ENCODE results near the gene SLC7A10.
"Not testable (repeated sequence)": the region's sequence is repeated elsewhere in the genome, so short reads cannot be mapped to it uniquely, and the experiment has no call there.

SLC7A10 gene

DNA sequence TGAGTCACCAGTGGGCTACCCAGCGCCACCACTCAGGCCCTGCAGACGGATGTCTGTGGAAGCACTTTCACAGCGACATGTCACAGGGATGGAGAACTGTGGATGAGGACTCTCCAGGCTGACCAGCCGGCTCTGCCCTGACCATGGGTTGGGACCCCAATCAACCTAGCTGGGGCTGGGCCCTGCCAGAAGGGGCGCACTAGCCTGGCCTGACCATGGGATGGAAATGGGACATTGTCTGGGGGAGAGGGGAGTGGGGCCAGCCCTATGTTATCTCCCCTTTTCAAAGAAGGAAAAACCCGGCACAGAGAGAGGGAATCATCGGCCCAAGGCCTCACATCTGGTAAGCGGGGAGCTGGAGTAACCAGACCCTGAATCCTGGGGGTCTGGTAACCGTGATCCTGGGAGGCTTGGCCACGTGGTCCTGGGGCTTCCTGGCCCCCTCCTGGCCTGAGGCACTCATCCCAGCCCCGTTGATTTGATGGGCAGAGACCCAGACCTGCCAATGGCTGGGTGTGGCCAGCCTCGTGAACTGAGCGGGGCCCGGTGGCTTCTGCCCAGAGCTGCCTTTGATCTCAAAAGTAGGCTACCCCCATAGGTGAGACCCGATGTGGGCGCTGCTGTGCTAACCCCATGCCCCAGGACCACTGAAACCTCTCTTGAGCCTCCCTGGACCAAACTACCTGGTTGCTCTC is 11.2 kb upstream of the SLC7A10 start:
- no peak for DNase-seq (ENCODE audit: low spot score)

DNA sequence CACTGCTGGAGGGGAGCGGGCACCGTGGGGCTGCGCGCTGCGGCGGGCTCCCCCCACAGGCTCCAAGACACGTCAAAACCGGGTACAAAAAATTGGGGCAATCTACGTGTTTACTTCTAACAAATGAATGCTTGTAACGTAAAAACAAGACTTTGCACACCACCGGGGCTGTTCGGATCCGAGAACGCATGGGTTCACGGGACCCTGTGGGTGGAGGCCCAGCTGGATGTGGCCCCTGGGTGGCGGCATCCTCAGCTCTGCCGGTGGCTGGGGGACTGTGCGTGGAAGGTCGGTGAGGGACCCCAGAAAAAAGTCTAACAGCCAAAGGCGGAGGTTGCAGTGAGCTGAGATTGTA is 10.3 kb upstream of the SLC7A10 start:
- DNase-seq (ENCODE audit: low spot score): no peak

DNA sequence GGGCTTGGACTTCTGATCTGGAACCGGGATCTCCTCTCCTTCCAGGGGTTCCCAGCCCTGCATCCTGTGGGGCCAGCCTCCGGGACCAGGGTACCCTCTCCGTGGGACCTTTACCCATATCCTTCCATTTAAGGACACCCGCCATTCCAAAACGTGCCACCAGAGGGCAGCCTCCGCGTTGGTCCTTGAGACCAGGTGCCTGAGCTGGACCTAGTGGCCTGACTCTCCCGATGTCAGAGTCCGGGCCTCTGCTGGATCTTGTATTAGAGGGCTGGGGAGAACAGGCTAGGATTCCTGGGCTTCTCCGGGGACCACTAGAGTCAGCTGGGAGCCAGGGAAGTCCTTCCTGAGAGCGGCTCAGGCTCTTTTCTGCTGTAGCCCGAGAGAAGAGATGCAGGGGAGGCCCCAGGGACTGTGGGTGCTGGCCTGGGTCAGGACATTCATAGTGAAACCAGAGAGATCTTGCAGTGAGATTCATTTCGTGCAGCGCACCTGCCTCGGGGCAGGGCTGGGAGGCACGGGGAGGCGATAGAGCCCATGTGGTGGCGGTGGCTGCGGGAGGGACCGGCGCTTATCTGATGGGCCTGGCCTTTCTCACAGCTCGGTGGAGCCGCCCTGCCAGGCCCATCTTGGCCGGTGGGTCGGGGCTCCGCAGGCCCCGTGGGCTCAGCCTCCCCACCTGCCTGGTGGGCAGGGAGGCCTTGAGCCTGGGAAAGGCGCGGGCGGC is 9.8 kb upstream of the SLC7A10 start:
- DNase-seq (ENCODE audit: low spot score): peak; percentile 85

DNA sequence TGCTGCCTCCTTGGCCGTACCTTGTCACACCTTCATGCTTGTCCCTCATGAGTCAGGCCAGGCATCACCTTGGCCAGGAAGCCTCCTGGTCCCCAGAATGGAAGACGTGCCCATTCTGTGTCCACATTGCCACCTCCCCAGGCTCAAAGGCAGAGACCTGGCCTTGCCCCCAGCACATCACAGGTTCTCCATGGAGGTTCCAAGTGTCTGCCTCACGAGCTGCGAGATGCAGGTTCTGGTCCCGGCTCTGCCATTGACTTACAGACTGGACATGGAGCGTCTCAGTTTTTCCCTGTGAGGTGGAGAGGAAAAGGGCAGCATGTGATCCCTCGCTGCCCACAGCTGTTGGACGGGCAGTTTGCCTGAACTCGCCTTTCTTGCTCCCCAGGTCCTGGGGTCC is 9.1 kb upstream of the SLC7A10 start:
- DNase-seq (ENCODE audit: low spot score): no peak

DNA sequence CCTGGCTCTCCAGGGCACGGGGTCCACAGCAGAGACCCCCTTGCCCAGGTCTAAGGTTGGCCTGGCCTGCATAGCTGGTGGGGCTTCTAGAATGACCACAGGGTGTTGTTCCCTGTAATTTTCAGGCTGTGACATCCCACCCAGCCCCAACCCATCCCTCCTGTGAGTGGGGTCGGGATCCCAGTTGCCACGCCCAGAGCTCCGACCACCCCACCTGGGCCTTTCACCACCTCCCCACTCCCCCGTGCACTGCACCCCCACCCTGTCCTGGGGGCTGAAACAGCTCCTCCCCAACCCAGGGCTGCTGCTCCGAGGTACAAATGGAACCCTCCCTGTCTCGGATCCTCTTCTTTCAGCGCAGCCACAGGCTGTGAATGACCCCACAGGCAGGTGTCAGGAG is 8.4 kb upstream of the SLC7A10 start:
- no peak for DNase-seq (ENCODE audit: low spot score)

DNA sequence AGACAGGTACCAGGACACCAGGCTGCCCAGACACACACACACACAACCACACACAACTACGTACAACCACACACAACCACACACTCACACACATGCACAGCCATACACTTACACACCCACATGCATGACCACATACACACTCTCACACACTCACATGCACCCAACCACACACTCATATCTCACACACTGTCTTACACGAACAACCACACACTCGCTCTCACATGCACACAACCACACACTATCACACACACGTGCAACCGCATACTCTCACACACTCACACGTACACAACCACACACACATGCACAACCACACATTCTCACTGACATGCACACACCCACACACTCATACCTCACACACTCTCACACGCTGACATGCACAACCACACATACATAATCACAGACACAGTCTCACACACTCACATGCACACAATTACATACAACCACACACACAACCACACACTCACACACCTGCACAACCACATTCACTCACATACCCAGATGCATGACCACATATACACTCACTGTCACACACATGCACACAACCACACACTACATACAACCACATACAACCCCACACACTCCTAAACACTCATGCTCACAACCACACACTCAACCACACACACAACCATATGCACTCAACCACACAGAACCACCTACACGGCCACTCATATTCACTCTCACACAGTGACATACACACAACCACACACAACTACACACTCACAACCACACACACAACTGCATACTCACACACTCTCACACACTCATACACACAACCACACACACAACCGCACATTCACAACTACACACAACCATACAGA is 7.6 kb upstream of the SLC7A10 start:
- DNase-seq (ENCODE audit: low spot score): no peak

DNA sequence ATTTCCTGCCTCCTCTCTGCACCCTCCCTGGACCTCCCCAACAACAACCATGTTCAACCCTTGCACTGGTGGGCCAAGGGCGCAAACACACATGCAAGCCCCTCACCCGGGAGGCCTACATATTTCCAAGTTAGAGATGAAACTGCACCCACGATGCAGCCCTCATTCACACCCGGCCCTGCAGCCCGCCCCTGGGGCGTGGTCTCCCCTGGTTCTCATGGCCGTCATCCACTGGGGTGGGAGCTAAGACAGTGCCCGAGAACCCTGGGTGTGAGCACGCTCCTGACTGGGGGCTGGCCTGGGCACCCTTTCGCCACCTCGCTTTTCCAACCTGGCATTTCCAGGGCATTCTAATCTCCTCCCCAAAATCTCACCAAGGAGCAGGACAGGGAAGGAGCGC is 7.0 kb upstream of the SLC7A10 start:
- DNase-seq (ENCODE audit: low spot score): no peak

DNA sequence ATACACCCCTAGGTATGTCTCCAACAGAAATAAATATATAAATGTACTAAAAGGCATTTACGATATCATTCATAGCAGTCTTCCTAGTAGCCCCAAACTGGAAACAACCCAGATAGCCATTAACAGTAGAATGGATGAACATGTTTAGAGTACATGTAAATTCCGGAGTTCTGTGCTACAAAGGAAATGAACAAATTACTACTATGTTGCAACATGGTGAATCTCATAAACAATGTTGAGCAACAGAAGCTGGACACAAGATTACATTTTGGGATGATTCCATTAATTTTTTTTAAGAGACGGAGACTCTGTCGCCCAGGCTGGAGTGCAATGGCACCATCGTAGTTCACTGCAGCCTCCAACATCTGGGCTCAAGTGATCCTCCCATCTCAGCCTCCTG is 5.9 kb upstream of the SLC7A10 start:
- peak; percentile 57 for DNase-seq (ENCODE audit: low spot score)

DNA sequence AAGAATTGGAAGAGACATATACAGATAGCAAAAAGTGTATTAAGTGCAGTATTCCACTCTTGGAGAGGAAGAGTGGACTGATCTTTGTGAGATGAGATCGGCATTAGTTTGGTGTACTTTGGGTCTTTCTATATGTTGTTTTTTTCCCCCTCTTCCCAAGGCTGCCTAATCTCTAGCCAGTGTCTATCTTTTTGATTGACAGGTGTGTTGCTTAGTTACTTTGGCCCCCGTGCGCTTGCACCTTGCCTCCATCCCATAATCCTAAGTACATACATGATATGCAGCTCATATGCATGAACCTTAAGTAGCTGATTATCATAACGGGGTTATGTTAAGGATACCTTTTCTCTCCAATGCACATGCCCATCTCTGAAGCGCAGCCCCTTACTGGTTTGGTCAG is 4.3 kb upstream of the SLC7A10 start:
- no peak for DNase-seq (ENCODE audit: low spot score)

DNA sequence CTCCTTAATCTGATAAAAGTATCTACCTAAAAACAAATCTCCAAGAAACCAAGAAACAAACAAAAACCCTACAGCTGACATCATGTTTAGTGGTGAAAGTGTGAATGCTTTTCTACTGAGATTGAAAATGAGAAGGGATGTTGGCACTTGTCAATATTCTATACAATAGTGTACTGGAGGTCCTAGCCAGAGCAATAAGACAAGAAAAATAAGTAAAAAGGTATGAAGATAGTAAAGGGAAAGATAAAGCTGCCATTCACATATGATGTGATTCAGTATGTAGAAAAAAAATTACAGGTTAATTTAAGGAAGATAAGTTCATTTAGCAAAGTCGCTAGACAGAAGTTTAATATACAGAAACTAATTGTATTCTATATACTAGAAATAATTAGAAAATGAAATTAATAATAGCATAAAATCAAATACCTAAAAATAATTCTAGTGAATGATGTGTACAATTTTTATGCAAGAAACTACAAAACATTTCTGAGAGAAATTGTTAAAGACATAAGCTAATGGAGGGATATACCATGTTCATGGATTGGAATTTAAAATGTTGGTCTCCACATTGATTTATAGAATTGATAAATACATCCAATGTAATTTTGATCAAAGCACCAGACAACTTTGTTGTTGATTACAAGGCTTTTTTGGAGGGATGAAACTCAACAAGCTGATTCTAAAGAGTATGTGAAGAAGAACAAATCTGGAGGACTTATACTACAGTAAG is 2.4 kb upstream of the SLC7A10 start:
- no peak for DNase-seq (ENCODE audit: low spot score)

DNA sequence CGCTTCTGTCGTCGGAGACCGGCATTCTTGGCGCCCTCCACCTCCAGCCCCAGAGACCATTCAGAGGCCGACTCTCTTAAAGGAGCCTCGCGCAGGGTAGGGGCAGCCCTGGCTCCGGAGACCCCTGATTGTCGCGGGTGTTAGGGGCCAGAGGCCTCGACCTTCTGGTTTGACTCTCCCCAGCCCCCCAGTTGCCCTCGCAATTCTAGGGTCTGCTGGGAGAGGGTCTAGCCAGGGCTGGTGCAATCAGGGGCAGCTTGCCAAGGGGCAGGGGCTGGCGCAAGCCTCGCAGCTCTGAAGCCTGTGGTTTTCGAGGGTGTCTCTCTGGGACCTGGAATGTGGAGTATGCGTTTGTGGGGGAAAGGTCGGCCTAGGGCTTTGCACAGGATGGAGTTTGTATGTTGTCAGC is 1.6 kb upstream of the SLC7A10 start:
- no peak for DNase-seq (ENCODE audit: low spot score)

DNA sequence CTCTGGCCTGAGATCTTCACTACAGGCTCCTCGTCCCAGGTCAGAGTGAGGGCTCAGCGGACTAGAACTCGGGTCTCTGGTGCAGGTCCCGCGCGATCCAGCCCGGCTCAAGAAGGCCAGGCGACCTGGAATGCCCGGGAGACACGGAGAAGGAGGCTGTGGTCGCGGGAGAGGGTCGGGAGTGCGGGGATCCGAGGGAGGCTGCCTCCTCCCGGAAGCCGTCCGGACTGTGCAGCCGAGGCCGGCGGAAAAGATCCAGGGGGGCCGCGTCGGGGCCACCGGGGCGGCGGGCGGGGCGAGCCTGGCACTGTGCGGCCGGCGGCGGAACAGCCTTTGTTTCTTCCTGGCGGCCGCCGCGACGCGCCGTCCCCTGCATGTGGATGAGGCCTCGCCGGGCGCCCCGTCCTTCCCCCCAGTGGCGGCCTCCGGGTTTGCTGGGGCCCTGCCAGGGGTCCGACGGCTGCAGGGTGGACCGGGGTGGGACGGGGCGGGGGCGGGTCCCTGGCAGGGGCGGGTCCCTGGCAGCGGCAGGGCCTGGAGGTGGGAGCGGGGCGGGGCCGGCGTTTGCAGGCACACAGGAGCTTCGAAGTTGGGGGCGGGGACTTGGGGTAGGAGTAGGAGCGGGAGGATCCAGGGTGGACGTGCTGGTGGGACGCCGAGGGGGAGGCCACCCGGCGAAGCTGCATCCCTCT is 1.0 kb upstream of the SLC7A10 start:
- DNase-seq (ENCODE audit: low spot score): no peak

DNA sequence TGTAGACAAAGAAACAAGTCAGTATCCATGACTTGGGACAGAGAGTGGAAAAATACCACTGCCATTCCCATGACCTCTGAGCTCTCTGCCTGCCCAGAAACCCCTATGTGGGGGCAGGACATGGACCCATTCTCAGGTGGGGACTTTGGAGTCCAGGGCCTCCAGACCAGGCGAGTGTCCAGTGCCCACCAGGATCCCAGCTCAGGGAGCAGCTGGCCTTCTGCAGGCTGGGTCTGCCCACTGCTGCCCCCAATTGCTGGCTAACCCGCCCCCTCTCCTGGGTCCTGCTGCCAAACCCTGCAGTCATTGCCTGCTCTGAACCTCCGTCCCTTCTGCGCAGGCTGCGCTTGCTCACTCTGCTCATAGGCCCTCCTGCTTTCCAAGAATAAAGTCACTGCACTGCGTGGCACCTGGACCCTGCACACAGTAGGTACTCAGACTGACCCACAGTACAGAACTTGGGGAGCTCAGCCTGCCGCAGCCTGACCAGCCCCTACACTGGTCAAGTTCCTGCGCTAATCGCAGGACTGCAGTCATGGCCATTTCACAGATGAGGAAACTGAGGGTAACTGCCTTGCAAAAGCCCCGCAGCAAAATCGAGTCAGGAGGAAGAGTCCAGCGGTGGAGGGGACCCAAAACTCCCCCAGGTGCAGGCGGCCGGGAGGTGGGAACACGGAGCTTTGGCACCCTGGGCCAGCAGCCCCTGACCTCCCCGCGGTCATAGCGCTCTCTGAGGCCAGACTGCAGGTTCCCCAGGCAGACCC is 774 bp downstream of the SLC7A10 start:
- DNase-seq (ENCODE audit: low spot score): no peak

DNA sequence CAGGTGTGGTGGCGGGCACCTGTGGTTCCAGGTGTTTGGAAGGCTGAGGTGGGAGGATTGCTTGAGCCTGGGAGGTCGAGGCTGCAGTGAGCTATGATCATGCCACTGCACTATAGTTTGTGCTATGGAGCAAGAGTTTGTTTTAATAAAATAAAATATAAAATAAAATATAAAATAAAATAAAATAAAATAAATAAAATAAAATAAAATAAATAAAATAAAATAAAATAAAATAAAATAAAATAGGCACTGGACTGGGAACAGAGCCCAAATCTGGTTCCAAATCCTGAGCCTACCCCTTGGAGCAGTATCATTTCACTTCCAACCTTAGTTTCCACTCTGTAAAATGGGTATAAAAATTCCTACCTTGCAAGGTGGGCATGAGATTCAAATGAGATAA is 3.4 kb downstream of the SLC7A10 start:
- DNase-seq (ENCODE audit: low spot score): not testable (repeated sequence)

DNA sequence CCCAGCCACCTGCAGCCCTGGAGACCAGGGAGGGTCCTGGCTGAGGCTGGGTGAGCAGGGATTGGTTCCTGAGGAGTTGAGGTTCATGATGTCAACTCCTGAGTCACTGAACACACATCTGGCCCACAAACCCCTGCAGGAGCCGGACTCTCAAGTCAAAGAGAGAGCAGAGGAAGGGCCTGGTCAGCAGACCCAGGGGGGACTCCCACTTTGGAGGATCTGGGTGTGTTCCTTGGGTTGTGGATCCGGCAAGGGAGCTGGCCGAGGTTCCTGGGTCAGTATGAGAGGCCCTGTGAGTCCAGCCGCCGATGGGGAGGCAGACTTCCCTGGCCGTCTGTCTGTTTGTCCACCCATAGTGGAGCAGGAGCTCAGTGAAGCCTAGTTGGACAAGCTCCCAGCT is 4.0 kb downstream of the SLC7A10 start:
- DNase-seq (ENCODE audit: low spot score): no peak

DNA sequence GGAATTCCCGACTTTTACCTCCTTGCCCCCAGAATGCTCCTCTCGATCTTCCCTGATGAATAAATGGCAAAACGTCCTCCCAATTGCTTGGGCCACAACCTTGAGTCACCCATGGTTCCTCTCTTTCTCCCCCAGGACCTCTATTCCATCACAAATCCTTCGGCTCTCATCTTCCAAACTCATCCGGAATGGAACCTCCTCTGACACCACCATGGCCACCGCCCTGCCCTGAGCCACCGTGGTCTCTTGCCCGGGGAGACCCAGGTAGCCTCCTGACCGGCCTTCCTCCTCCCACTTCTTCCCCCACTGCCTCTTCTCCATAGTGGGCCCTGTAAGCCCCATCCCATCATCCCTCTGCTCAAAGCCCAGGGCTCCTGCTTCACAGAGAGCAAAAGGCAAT is 4.9 kb downstream of the SLC7A10 start:
- DNase-seq (ENCODE audit: low spot score): no peak

DNA sequence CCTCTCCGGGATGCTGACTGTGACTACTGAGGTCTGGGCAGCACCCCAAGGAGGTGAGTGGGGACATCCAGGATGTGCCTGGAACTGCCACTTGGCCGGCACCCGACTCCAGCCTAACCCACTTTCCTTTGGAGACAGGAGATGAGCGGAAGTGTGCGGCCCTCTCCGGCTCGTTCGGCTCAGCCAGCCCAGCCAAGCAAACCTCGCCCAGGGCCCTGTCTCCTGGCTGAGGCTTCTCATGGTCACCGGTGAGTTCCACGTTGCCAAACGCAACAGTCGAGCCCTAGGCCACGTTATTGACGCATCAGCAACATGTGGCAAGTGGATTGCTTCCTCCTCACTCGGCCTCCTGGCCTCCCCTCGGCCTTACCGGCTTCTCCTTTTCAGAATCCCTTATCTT is 5.5 kb downstream of the SLC7A10 start:
- DNase-seq (ENCODE audit: low spot score): no peak

DNA sequence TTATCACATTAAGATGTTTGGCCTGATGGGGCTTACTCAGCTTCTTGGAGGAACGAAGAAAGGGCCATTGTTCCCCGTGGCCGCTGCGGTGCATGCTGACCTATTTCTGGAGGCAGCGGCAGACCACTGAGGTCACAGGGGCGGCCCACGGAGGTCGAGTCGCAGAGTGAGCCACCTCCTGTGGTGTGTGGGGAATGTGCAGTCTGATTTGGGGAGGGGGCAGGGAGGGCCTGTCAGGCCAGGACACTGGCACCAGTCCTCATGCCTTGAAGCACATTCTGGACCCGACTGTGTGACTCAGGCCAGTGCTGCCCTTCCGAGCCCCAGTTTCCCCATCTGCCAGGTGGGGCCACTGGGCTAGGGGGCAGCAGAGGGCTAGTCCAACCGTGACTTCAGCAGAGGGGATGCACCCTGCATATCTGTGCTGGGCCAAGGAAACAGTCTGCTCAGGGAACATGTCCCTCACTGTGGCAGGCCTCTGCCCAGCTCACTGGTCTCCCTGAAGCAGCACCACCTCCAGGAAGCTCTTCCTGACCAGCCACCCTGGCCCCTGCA is 6.3 kb downstream of the SLC7A10 start:
- no peak for DNase-seq (ENCODE audit: low spot score)

DNA sequence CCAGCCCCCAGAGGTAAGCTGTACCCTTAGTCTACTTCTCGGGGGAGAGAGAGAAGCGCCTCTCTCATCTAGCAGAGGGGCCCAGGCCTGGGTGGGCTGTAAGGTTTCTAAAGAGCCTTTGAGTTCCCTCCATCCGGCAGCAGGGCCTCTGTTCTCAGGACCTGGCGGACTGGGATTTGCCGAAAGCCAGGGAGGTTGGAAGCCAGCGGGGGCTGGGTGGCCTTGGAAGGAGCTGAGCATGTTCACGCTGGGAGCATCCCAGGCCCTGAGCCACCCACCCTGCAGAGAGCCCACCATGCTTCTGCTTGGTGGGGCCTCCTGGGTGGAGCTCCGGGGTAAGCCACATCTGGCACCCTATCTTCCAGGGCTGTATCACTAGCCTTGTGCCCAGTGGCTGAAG is 7.8 kb downstream of the SLC7A10 start:
- DNase-seq (ENCODE audit: low spot score): no peak

DNA sequence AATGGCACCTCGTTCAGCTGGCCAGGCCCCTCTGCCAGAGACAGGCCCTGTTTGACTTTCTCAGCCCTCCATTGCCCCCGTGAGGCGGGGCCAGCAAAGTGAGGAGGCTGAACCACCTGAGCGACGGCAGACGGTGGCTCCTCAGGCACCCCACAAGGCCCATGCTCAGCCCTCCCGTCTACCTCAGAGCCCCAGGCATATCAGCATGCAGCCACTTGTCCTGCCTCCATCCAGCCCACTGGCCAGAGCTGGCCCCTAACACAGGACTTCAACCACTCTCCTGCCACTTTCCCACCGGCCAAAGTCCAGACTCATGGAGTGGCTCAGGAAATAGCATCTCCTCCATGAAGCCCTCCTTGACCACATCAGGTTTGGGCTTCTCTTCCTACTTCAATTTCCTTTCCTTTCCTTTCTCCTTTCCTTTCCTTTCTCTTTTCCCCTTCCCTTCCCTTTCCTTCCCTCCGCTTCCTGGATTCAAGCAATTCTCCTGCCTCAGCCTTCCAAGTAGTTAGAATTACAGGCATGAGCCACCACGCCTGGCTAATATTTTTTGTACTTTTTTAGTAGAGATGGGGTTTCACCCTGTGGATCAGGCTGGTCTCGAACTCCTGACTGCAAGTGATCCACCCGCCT is 9.3 kb downstream of the SLC7A10 start:
- DNase-seq (ENCODE audit: low spot score): no peak

Data from AG20443 (cell line).